NCI-H2081 (cell line): ENCODE results near the gene GTF2F2.
"Not testable (repeated sequence)": the region's sequence is repeated elsewhere in the genome, so short reads cannot be mapped to it uniquely, and the experiment has no call there.

Experiments
- DNase-seq, 2 experiments: peaks; one replicate each; lab custom pipeline; 2025; lab: John Stamatoyannopoulos, UW

The GTF2F2 gene

DNA sequence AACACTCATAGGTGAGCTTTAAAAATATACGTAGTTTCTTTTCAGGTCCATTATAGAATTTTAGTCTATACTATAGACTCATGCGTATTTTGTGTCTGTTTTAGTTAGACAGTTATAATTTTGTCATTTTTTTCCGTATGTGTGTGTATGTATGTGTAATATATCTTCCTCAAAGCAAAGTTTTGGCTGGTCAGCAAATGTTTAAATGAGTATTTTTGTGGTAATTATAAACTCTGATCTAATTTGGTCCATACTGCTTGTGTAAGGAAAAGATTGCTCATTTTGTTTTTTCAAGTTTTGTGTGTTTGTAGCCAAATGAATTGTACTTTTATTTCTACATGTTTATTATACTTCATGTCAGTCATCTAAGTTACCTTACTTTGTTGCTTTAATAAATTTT, 60.0 kb downstream of the GTF2F2 start:
- no peak for DNase-seq

GRCh38 chr13:45180713-45181601, 60.6 kb downstream of the GTF2F2 start:
- DNase-seq: no peak

- no peak for DNase-seq
These were observed 64.4 kb downstream of the GTF2F2 start for GRCh38 chr13:45184693-45185092.

DNA sequence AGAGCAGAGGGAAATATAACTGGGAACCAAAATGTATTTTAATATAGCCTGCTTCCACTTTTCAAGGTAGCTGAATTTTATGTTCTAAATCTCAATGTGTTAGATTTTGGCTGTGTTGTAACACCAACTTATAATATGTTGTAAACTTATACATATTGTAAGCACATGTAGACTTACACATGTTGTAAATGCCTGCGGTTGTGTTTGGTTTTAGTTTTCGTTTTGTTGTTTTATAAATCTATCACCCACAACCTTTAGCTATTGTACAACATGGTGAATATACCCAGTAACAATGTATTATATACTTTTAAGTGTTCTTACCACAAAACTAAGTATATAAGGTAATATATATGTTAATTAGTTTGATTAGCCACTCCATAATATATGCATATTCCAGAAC, 65.0 kb downstream of the GTF2F2 start:
- DNase-seq: no peak

- not testable (repeated sequence) for DNase-seq
These were observed 68.8 kb downstream of the GTF2F2 start for GRCh38 chr13:45189077-45189476.

DNA sequence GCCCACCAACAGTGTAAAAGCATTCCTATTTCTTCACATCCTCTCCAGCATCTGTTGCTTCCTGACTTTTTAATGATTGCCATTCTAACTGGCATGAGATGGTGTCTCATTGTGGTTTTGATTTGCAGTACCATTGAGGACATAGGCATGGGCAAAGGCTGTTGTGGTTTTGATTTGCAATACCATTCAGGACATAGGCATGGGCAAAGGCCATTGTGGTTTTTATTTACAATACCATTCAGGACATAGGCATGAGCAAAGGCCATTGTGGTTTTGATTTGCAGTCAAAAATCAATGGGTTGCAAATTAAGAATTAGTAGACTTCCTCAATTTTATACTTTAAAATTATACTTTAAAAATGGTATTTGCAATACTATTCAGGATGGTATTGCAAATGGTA, 69.2 kb downstream of the GTF2F2 start:
- not testable (repeated sequence) for DNase-seq

GRCh38 chr13:45191874-45192273, 71.6 kb downstream of the GTF2F2 start:
- no peak for DNase-seq

DNA sequence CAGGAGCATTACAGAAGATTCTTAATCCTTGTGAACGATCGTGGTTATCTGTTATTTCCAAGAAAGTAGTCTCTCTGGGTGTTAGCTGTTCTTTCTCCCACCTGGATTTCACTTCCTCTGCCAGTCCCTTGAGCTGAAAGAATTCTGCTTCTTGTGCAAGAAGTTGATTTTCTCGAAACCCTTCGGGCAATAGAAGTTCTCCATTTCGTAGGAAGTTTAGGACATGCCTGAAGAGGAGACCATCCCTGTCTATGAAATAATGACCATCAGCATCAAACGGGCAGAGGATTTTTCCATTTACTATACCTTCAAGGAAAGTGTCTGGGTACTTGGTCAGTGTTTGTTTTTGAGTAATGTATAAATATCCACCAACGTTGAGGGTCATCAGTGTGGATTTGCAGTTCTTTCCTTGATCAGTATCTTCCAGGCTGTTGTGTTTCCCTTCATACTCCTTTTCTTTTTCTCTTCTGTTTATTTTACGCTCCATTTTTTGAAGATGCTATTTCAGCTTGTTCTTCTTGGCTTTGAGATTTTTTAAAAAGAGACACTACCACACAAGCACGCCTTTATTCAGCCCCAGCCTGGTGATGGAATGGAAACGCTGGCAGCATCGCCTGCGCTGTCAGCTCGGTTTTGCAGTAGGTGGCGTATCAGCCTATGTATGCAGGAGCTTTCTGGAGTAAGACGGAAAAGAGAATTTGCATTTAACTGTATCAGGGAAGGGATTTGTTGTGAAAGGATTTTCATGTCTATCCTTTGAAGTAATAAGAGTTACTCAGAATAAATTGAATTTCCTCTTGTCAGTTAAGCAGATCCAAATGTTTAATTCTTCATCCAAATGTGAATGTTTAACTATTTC, 74.0 kb downstream of the GTF2F2 start:
- DNase-seq: no peak

DNA sequence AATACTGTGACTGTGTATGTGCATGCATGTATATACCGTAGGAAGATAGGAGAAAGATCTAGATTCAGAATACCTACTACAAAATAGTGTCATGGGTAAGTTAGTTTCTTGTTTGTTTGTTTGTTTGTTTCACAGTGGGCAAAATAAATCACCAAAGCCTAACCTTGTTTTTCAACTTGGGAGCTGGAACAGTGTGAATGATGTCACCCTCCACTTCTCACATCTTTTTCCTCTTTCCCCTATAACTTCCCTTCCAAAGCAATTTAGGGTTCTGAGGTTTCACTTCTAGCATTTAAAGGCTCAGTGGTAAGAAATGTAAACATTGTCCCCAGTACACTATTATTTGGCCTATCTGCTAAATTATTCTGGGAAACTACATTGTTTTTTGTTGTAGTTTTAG, 75.1 kb downstream of the GTF2F2 start:
- no peak for DNase-seq

DNA sequence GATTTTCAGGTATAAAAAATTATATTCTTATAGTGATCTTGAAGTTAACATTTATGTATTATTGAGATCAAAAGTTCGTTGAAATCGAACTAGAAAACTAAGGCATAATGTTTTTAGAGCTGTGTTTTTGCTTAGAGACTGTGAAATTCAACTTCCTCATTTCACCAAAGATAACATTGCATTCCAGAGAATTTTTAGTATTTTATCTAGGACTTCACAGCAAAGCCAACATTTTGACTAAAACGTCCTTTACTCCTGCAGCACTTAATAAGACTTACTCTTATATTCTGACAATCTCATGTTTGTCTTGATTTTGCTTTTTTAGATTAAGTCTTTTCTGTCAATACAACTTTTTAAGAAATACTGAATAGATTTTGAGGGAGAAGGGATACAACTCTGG, 75.8 kb downstream of the GTF2F2 start:
- DNase-seq: no peak

GRCh38 chr13:45196622-45197021, 76.3 kb downstream of the GTF2F2 start:
- DNase-seq: no peak

- DNase-seq: no peak
These were observed 77.7 kb downstream of the GTF2F2 start for GRCh38 chr13:45198041-45198440.

DNA sequence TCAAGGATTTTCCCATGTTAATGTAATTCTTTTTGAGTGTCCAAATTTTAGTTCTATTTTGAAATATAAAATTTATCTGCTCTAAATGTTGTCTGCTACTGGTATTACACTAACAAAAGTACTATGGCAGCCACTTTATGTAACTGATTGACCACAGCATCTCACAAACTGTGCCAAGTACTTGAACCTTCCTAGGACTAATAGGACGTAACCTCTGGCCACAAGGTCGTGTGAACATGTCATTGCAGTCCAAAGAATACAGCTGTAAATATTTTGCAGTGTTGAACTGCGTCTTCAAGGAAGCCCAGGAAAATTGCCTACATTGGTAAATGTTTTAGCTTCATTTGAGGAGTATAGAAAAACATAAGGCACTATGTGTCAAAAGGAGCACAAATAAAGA, 78.6 kb downstream of the GTF2F2 start:
- no peak for DNase-seq

DNA sequence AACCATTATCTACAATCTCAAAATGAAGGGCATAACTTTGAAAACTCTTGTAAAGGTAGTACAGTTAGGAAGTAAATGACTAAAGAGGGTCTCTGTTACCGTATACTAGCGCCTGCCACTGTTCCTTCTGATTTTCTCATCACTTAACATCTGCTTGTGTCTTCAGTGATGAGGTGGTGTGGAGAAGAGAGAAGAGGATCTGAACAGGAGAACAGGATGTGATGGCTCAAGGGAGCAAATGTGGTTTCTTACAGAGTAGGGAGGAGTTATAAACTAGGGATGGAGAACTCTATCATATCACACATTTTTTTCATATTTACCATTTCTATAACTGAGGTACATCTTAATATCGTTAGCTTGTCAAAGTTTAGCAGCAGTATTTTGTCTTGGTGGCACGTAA, 79.4 kb downstream of the GTF2F2 start:
- DNase-seq: no peak

GRCh38 chr13:45200701-45201232, 80.5 kb downstream of the GTF2F2 start, which contains the start of gene KCTD4:
KCTD4 (minus strand) TSS chr13:45201045; CDS start chr13:45194567, 6,478 bp downstream.
- DNase-seq: no peak

DNA sequence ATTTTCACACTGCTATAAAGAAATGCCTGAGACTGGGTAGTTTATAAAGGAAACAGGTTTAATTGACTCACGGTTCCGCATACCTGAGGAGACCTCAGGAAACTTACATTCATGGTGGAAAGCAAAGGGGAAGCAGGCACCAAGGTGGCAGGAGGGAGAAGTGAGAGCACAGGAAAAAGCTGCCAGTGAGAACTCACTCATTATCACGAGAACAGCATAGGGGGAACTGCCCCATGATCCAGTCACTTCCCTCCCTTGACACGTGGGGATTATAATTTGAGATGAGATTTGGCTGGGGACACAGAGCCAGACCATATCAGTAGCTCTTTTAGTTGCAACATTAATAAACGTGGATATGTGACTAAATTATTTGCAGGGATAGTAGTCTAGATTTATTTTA, 84.8 kb downstream of the GTF2F2 start:
- no peak for DNase-seq

- DNase-seq: no peak
These were observed 86.0 kb downstream of the GTF2F2 start for GRCh38 chr13:45206340-45206739.

DNA sequence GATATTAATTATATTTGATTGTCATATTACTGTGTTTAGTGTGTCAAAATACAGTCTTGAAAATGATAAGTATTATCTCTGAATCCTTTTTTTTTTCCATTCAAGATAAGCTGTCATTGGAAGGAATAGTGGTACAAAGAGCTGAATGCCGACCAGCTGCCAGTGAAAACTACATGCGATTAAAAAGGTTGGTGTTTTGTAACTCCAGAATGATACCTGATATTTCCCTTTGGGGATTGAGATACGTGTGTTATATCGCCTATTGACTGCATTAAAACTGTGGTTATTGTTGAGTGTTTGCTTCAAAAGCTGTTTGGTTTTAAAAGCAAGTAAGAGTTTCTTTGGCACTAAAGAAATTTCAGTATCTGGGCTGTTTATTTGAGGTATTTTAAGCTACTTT, 87.0 kb downstream of the GTF2F2 start:
- peak; percentile 14 to 63 for DNase-seq

GRCh38 chr13:45208132-45208531, 87.8 kb downstream of the GTF2F2 start:
- no peak for DNase-seq

DNA sequence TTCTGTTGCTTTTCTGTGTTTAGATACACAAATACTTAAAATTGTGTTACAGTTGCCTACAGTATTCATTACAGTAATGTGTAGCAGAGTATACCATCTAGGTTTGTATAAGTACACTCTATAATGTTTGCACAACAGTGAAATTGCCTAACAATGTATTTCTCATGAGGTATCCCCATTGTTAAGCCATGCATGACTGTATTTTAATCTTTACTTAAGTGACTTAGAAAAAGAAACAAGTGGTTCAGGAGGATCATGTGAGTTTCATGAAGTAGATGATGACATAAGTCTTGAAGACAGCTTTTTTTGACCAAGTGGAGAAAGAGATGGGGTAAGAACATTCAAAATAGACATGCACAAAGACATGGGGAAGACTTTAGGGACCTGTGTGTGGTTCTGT, 88.9 kb downstream of the GTF2F2 start:
- no peak for DNase-seq

GRCh38 chr13:45215392-45216077, 95.2 kb downstream of the GTF2F2 start:
- DNase-seq: no peak

DNA sequence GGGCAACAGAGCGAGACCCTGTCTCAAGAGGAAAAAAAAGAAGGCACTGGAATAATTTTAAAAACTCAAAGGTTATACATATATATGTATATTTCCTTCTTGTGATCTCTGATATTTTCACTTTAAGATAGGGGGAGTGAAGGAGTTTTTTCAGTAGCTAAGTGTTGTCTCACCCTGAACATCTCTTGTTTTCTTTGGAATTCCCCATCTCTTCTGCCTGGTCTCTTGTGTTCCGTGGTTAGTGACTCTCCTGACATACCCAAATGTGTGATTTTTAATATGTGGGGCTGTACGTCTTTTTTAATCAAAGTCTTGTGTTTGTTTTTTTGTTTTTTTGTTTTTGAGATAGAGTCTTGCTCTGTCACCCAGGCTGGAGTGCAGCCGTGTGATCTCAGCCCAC, 95.9 kb downstream of the GTF2F2 start:
- DNase-seq: no peak
